Glomerular visceral epithelial cell (primary cell): ENCODE results near the gene FNIP1.
A peak's percentile ranks its signal among the peaks of the same experiment; 100 is the strongest.
"Not testable (repeated sequence)": the region's sequence is repeated elsewhere in the genome, so short reads cannot be mapped to it uniquely, and the experiment has no call there.

Source experiments
- DNase-seq: peaks from one replicate; pipeline ENCODE4 v3.0.0-alpha.2; 2016; ENCODE audit errors: extremely low spot score

Gene FNIP1

DNA sequence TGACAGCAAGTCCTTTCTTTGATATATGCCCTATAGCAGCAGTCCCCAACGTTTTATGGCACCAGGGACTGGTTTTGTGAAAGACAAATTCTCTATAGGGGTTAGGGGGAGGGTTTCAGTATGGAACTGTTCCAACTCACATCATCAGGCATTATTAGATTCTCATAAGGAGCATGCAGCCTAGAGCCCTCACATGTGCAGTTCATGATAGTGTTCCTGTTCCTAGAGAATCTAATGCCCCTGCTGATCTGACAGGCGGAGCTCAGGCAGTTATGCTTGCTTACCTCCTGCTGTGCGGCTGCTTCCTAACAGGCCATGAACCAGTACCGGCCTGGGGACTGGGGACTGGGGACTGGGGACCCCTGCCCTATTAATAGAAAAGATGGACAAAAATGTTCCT lies 159.1 kb downstream of the FNIP1 start:
- no peak for DNase-seq

DNA sequence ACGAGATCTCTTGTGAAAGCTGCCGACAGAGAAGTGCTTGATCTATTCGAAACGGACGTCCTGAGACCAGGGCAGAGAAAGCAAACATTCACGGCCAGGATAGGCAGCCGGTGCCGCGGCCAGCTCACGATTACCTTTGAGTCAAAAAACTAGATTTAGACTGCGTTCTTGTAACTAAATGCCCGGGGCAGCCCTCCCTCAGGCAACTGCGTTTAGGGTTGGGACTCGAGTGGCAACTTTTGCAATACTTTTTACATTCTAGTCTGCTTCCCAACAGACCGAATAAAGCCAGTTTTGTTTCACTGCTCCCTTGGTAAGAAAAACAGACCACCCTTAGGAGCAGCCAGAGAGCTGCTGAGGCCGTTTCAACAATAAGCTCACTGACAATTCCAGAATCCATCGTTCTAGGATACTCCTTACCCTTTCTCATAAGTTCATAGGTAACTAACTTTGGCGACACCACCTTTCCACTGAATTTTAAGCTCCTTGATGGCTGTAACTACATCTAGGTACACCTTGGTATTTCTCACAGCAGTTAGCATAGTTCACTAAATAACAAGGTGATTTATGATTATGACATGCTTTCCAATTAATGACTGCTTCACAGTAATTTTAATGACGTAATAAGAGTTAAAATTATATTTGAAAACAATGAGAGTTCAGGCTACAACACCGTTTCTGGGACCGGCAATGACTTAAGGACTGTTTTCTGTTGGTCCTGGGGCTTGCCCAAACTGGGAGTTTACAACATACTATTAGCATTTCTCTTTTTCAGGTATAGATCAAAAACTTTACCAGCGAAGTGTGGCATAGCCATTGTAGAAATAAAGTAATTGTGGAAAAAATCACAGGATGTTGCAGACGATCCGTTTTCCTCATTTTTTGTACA lies 160.9 kb downstream of the FNIP1 start:
- no peak for DNase-seq

DNA sequence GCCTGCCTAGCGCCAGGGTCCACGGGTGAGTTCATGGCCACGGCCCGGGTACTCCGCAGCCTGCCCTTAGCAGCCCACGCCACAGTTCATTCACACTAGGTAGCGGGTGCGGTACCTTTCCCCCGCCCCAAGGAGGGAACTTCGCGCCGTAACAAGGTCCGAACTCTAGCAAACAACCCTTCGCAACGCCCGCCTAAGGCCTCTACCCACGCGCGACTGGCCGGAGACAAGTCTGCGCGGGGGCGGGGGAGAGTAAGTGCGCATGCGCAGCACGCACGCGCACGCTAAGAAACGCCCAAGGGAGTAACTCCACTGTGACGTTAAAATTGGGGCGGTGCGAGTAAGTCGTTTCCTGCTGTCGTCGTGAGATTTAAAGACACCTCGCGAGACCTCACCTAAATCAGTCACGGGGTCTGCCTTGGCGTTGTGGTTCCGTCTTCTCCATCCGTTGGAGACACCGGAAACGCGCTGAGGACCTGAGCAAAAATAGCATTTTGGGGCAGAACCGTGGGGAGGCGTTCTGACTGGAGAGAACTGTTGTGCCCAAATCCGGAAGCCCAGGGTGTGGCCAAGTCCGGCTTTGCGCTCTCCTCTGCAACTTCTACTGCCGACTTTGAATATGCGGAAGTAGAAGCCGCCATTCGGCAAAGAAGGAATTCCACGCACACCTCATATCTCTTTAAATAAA lies 161.7 kb downstream of the FNIP1 start, which contains the start of gene RAPGEF6:
Gene RAPGEF6, minus strand, starts transcription at position 234 of the 688 bp plus-strand sequence. Its CDS starts 199 bp downstream, at position 35.
- peak; percentile 100 for DNase-seq

DNA sequence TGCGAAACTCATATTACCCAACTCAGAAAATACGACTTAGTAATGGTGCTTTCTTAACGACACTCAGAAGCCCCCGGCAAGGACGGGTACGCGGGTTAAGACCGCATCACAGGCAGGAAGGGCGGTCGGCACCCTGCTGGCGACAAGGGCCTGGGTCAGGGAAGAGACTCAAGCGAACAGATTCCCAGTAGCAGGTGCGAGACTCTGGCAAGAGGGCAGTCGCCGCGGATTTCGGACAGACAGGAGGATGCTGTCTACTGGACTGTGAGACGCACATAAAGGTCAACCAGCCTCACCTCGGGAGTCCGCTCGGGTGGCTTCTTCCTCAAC lies 162.2 kb downstream of the FNIP1 start:
- peak; percentile 69 for DNase-seq

DNA sequence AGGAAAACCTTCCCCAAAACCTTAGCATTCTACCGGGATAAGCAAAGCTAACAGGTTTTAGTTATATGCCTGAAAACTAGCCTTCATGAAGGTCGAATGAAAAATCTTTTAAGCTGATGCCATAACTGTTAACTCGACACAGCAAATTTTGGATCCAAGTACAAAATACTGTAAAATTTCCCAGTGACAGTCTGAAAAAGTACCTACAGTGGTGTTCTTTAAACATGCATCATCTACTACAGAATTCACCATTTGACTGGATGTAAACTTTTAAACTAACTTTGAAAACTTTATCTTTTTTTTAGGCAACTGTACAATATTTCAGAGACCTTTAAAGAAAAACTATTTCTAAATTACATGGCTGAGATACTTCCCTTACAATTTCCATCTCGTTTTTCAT lies 162.6 kb downstream of the FNIP1 start:
- DNase-seq: no peak

DNA sequence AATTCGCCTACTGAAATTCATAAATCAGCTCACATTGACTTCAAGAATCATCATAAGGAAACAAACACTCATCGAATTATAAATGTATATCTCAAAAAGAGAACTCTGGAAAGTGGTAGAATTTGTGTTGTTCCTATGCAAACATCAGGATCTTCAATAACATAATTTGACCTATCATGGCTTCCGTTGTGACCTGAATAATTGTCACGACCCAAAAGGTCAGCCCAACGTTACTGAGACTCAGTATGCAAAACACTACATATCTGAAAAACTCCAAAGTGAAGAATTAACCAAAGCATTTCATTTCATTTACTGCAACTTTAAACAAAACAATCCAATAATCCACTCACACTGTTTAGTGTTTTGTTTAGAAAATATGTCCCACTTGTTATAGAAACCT lies 163.0 kb downstream of the FNIP1 start:
- no peak for DNase-seq

DNA sequence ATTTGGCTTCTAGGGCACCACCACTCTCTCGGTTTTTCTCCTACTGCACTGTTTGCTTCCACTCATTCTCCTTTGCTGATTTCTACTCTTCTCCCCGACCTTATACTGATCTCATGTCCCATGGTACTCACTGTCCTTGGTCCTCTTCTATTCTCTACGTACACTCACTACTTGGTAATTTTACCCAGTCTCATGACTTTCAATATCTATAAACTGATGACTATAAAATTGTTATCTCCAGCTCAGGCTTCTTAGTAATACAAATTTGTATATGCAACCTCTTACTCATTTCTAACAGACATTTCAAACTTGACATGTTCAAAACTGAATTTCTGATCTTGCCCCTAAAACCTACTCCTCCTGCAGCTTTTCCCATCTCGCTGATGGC lies 165.9 kb downstream of the FNIP1 start:
- no peak for DNase-seq

DNA sequence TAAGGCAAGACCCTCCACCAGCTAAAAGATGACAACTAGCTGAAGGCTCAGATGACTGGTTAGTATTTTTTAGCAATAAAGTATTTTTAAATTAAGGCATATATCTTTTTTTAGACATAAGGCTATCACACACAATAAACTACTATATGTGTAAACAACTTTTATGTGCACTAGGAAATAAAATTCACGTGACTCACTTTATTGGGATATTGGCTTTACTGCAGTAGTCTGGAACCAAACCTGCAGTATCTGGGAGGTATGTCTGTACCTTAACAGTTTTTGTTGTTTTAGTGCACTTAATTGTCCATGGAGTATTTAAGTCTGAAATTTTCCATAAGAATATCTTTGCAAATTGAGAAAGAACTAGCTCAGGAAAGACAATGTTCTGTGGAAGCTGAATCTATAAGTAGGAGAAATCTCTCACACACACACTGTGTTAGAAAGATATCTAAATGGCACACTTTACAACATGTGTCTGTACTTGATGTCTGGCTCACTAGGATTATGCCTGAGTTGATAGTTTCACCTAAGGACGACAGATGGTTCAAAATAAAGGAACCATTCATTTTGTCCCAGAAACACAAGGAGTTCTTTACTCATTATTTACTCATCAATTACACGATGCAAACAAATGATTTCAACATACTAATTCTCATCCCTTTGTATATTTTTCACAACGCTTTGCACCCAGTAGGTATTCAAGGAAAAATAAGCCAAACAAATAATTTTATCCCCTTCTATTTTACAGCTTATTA lies 166.4 kb downstream of the FNIP1 start:
- no peak for DNase-seq

DNA sequence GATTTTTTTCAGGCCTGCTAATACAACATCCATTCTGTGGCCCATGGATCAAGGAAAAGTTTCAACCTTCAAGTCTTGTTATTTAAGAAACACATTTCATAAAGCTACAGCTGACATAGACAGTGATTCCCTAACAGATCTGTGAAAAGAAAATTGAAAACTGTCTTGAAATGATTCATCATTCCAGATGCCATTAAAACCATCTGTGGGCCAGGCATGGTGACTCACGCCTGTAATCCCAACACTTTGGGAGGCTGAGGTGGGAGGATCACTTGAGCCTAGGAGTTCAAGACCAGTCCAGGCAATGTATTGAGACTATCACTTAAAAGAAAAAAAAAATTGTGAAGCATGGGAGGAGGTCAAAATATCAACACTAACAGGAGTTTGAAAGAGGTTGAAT lies 167.8 kb downstream of the FNIP1 start:
- DNase-seq: peak; percentile 49

DNA sequence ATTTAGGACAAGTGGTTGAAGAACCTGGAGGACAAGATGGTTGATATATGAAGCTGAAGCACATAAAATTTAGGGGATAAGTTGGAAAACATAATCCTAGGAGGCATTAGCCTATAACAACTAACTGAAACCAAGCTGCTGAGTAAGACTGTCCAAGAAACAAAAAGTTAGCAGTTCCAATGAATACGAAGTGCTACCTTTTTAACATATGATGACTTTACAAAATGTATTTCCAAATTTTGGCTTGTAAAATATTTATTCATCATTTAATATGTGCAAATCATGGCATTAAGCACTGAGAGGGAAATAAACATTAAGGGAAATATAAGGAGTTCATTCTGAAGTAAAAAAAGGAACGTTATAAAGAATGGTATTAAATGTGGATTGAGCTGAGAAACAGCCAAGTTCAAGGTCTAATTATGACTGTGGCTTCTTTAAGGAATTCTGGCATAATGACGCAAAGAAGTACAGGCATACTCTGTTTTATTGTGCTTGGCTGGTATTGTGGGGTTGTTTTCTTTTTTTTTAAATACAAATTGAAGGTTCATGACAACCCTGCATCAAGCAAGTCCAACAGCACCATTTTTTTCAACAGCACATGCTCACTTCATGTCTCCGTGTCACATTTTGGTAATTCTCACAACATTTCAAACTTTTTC lies 169.5 kb downstream of the FNIP1 start:
- no peak for DNase-seq

DNA sequence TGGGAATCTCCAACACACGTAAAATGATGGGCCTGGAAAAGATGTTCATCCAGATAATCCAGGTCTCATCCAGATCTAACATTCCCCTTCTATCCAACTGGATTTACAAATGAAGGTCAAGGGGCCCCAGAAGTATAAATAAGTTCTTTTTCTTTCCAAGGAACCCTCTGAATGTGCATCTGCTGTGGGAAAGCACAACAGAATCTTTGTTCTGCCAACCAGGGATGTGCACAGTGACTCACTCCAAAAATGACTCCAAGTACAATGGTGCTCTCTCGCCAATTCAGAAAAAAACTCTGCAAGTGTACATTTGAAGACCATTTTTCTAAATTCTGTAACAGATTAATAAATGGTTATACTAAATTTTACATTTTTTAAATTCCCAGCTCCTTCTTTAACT lies 174.2 kb downstream of the FNIP1 start:
- no peak for DNase-seq

DNA sequence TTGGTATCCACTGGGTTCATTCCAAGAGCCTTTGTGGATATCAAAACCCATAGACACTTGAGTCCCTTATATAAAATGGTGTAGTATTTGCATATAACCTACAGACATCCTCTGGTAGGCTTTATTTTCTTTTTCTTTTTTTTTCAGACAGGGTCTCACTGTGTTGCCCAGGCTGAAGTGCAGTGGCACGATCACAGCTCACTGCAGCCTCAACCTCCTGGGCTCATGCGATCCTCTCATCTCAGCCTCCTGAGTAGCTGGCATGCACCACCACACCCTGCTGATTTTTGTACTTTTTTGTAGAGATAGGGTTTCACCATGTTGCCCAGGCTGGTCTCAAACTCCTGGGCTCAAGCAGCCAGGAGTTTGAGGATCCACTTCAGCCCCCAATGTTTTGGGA lies 175.7 kb downstream of the FNIP1 start:
- DNase-seq: not testable (repeated sequence)

DNA sequence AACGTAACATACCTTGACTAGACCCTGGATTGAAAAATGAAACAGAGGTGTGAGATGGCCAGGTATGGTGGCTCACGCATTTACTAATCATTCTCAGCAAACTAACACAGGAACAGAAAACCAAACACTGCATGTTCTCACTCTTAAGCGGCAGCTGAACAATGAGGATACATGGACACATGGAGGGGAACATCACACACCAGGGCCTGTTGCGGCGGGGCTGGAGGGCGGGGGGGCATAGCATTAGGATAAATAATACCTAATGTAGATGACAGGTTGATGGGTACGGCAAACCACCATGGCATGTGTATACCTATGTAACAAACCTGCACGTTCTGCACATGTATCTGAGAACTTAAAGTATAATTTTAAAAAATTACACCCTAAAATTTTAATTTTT lies 177.7 kb downstream of the FNIP1 start:
- no peak for DNase-seq

DNA sequence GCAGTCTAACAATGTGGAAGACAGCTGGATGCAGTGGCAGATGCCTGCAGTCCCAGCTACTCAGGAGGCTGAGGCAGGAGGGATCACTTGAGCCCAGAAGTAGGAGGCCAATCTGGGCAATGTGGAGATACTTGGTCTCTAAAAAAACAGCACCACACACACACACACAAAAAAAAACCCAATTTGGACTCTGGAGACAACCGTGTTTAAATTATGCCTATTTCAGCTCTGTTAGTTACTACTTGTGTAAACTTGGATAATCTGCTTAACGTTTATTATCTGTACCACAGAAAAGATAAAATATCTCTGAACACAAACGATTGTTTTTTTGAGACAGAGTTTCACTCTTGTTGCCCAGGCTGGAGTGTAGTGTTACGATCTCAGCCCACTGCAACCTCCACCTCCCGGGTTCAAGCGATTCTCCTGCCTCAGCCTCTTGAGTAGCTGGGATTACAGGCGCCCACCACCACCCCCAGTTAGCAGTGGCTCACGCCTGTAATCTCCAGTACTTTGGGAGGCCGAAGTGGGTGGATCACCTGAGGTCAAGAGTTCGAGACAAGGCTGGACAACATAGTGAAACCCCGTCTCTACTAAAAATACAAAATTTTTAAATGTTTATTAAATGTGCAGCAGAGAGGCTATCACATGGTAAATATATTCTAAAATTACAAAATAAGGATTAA lies 179.5 kb downstream of the FNIP1 start:
- no peak for DNase-seq

DNA sequence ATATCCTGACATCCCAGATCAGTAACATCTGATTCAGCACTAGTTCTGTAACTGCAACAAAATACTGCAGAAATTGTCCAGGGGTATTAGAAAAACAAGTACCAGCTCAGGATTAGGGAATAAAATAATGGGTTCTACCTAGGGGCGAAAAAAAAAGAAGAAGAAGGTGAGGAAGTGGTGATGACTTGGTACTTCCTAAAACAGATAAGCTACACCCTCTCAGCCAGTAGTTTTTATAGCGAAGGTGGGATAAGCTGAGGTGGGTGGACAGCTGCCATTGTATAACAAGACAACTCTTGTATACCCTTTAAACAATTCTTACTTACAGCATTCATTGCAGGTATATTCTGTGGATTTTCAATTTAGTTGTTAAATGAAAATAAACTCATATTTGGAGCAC lies 180.9 kb downstream of the FNIP1 start:
- DNase-seq: no peak

DNA sequence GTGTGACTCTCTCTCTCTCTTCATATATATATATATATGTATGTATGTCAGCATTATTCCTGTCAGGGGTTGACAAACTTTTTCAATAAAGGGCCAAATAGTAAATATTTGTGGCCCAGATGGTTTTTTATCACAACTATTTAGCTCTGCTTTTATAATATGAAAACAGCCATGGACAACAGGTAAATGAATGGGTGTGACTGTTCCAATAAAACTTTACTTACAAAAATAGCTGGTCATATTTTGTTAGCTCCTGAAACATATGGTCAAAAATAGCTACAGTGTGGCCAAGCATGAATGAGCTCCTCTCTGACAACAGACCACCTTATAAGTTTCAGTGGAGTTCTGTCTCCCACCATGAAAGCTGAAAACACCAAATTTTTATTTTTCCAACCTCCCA lies 183.4 kb downstream of the FNIP1 start:
- DNase-seq: no peak

DNA sequence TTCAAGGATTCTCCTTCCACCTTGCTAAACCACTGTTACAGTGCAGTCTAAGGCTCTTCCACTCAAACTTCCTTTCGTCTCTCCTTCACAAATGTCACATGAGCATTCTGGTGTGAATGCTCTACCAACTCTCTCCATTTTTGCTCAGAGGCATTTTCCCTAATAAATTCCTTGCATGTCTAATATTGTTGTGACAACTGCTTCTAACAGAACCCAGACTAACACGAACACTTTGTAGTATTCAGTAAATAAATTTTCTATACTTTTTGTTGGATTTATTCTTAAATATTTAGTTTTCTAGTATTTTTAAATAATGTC lies 185.8 kb downstream of the FNIP1 start:
- DNase-seq: no peak

DNA sequence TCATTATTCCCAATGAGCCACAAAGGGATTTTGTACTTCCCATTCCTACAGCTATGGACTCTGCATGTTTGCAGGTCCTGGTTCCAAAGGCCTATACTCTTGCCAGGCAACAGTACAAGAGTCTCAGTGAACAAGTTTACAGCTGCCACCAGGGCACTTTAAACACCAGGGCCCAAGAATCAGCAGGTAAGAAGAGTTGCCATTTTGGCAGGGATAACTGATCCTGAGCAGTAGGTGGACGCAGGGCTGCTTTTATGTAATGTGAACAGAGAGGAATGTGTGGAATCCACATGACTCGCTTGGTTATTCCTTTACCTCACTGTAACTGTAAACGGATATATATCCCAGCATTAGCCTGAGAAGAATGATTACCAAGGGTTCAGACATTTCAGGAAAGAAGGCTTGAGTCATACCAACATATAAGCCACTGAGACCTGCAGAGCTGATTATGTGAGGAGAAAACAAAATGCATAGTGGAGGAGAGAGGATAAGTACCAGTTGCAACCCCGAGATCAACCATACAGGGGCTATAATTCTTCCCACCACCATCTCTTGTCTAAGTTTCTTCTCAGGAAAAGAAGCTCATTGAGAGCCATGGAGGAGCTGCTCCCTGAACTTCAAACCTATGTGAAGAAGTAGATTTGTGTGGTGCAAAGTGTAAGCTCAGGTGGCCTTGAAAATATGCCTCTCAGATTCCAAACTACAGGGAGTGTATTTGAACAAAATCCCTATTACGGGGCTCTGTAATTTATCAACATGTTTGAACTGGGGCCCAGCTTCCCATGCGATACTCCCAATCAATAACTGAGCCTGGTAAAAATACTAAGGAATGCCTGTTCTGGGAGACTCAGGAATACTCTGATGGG lies 186.4 kb downstream of the FNIP1 start:
- DNase-seq: peak; percentile 89

DNA sequence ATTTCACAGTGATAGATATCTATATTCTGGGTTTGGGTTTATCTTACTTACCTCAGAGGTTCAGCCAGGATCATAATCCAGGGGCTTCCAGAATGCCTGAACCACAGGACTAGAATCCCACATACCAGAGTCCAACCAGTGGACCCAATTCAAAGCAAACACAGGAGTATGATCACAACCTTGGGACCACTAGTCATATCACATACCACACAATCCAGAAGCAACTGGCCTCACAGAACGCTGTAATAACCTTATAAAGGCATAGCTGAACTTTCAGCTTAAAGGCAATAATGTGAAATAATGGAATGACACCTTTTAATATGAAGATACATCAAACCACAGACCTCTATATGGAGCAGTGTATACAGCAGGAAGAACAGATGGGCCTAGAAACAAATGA lies 187.0 kb downstream of the FNIP1 start:
- DNase-seq: peak; percentile 46

DNA sequence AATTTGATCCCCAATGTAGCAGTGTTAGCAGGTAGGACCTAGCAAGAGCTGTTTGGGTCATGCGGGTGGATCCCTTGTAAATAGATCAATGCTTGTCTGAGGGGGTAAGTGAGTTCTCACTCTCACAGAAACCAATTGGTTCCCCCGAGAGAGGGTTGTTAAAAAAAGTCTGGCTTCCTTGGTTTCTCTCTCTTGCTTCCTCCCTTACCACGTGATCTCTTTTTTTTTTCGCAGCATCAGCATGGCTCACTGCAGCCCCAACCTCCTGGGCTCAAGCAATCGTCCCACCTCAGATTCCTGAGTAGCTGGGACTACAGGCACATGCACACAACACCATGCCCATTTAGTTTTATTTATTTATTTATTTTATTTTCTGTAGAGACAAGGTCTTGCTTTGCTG lies 188.2 kb downstream of the FNIP1 start:
- no peak for DNase-seq
